HCT116 (cell line): ENCODE data around the gene B3GALT6.

ENCODE experiments used
- CTCF ChIP-seq, 3 experiments: fragments of 200-600 bp in 1 of 3; sonication (generic) in 1 of 3; IDR thresholded peaks in 2 of 3; conservative IDR thresholded peaks in 1 of 3; 2 replicates each; pipeline ENCODE4 v1.5.1; 2012 to 2017; ENCODE audit warnings: low read depth in 2 of 3, low read length in 2 of 3, antibody characterized with exemption in 1 of 3, borderline replicate concordance in 1 of 3, control low read depth in 1 of 3, mild to moderate bottlenecking in 1 of 3, mixed read lengths in 1 of 3, mixed run types in 1 of 3, moderate library complexity in 1 of 3; ENCODE audit not compliant: insufficient read depth in 1 of 3
- POLR2A ChIP-seq: IDR thresholded peaks from 2 replicates; pipeline ENCODE4 v1.7.0; 2011; ENCODE audit warnings: borderline replicate concordance; ENCODE audit not compliant: insufficient read depth, insufficient read length; ENCODE audit errors: extremely low read depth
- POLR2AphosphoS5 ChIP-seq: IDR thresholded peaks from 2 replicates; pipeline ENCODE4 v1.6.1; 2011; ENCODE audit warnings: mild to moderate bottlenecking, low read depth, low read length, moderate library complexity
- REST ChIP-seq: IDR thresholded peaks from 2 replicates; pipeline ENCODE4 v1.6.1; 2012; ENCODE audit warnings: low read depth

- TF ChIP-seq POLR2A = no peak
- no peak for TF ChIP-seq POLR2AphosphoS5
- no peak for TF ChIP-seq CTCF (IDR thresholded peaks at IDR 0.05 in 2 of 3, conservative IDR thresholded peaks at IDR 0.05 in 1 of 3; ENCODE audit: borderline replicate concordance in 1 of 3, insufficient read depth in 1 of 3, low read depth in 2 of 3, low read length in 2 of 3)
- no peak for TF ChIP-seq REST
These were observed 46.8 kb upstream of the B3GALT6 start for GRCh38 chr1:1185101-1185765.
